HG02798 (cell line): Measurements from ENCODE around the gene TRIM29.
A peak's percentile ranks its signal among the peaks of the same experiment; 100 is the strongest.

Experiments
- ATAC-seq: cut with Tn5 transposase; IDR thresholded peaks from one replicate; pipeline ENCODE4 v1.9.1; 2021; ENCODE audit warnings: mild to moderate bottlenecking; ENCODE audit not compliant: unreplicated experiment, poor library complexity

Gene TRIM29

DNA sequence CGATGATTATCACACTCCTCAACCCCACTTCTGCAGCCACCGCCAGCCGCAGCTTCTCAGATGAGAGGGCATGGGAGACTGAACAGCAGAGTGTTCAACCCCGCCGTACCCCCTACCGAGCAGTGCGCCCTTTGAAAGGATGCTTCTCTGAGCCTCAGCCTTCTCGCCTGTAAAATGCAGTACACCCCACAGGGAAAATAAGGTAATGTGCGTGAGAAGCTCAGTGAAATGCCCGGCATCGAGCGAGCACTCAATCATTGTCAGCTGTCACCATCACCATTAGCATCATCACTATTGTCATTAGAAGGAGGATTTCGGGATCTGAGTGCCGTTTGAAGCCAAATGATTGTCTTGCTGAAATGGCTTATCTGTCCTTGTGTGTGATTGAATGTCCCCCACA lies 13.6 kb downstream of the TRIM29 start:
- ATAC-seq = no peak

DNA sequence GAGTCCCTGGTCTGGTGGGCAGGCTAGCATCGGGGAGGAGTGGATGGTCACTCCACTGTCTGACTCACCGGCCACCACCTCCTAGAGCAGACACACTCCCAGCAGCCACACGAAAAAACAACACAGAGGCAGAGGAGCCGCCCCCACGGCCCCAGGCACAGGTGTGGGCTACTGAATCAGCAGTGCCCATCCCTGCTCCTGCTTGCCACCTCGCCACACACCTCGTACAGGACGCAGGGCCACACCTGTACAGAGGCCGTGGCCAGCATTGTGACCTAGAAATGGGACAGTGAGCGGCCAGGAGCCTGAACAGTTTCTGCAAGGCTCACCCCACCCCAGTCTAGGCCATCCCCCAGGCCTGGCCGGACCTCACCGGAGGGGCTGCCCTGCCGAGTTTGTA lies 14.0 kb downstream of the TRIM29 start:
- no peak for ATAC-seq

DNA sequence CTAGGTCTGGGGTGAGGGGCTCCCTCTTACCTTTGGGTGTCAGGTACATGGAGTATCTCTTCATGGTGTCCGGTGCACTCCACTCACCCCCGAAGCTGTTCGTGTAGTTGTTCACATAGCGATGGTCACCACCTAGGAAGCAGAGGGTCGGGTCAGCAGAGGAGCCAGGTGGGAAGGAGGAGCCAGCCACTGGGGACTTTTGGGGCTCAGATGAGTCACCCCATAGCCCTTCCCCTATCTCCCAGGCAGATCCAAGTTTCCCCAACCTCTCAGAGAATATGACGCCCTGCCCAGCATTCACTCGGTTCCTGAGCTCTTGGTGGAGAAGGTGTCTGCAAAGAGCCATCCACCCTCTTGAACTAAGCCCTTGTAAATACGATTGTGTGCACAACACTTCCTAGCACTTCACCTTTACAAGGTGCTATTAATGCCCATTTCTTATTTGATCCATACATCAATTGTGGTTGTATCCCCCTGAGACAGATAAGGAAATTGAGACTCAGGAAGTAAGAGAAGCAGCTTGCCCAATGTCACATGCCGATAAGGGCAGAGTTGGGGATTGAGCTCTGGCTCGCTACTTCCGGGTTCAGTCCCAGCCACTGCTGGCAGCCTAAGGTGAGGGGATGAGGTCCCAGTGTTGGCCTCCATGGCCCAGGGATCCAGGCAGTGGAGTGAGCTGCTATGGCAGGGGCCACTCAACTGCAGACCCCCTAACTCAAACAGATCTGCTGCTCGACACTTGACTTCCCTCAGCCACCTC lies 14.8 kb downstream of the TRIM29 start:
- ATAC-seq = no peak

DNA sequence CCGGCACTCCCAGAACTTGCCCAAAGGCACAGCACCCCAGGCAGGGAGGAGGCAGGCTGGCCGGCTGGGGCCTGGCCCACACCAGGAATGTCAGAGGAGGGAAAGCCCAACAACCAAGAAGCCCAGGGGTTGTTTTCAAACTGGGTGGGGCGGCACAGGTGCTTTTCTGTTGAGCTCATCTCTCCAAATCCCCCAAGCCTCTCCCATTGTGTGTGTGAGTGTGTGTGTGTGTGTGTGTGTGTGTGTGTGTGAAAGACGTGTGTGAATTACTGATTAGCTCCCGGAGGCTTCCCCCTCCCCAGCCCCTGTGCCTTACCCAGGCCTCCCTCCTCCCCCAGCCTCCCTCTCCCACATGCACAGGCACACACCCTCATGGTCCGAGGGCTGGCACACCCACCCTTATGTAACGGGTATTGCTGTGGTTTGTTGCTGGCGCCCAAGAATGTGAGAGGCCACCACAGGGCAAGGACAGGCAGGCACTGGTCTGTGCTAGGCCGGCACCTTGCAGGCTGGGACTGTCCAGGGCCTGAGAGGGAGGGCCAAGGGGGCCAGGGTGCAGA lies 15.9 kb downstream of the TRIM29 start:
- no peak for ATAC-seq

- ATAC-seq = no peak
These were observed 16.6 kb downstream of the TRIM29 start for GRCh38 chr11:120121336-120121735.

- no peak for ATAC-seq
These were observed 17.0 kb downstream of the TRIM29 start for GRCh38 chr11:120120805-120121335.

DNA sequence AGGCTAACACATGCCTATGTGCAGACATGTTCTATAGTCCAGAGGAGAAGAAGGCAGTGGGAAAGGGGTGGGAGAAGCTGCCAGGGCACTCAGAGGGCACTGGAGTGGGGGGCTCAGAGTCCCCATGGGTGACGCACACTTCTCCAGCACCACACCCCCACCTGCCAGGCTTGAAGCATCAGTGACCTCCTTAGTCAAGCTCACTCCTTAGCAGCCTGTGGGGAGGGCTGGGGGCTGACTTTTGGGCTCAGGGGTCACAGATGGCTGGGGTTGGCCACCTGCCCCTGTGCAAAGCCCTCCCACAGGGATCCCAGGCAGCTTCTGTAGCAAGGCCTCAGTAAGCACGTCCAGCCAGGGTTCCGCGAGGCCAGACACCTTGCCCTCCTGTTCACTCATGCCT lies 18.8 kb downstream of the TRIM29 start:
- ATAC-seq = no peak

- no peak for ATAC-seq
These were observed 19.9 kb downstream of the TRIM29 start for GRCh38 chr11:120117991-120118390.

GRCh38 chr11:120116966-120117365 lies 20.9 kb downstream of the TRIM29 start:
- ATAC-seq = no peak

GRCh38 chr11:120115272-120116000 lies 22.5 kb downstream of the TRIM29 start:
- no peak for ATAC-seq

GRCh38 chr11:120112174-120112796 lies 25.6 kb downstream of the TRIM29 start:
- ATAC-seq = no peak

GRCh38 chr11:120109531-120109930 lies 28.4 kb downstream of the TRIM29 start:
- no peak for ATAC-seq

DNA sequence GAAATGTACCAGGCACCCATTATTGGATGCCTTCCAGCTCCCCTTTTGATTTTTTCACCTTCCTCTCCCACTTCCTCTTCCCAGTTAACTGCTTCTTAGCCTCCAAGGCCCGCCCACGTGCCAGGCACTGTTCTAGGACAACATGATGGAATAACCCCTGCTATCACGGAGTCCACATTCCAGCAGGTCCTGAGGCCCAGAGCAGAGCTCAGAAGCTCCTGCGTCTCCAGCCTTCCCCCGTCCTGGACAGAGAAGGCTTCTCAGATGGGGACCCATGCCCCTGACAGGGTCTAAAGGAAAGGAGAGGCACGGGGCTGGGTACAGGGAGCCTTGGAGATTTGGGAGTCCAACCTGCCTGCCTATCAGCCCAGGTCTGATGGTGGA lies 29.1 kb downstream of the TRIM29 start:
- no peak for ATAC-seq

DNA sequence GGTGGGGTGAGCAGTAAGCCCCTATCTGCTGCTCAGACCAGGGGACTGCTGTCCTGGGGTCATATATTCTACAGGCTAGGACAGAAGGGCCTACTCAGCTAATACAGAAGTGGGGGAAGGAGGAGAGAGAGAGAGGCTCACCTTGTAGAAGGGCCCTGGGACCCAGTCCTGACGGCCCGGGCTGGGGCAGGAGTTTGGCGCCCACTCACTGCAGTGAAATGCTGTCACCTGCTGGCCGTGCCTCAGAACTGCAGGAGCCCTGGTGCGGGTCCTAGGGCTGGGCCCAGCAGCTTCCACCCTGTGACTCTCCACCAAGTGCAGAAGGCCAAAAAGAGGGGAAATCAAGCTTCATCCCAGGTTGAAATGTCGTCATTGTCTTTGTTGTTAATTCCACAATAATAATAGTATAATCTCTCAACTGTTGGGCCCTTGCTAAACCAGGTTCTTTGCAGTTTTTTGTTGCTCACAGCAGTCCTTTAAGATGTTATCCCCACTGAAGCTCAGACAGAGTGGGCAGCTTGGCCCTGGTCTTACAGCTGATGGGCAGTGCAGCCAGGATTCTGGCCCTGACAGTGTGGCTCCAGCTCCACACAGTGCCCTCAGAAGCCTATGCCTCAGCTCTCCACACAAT lies 29.6 kb downstream of the TRIM29 start:
- ATAC-seq = peak; percentile 72

DNA sequence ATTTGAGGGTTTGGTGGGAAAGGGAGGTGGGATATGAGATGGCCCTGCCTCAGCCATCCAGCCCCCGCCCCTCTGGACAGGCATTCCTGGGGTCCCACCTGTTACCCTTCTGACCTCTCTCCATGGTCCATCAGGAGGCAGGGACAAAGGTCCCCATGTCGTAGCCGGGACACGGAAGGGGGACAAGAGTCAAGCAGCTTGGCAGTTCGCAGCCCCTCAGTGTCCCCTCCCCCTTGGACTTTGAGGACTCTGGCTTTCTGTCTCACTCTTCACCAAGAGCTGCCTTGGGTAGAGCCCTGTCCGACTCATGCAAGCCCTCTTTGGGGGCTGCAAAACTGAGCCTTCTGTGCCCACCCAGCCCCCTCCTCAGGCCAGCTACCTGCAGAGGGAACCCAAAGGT lies 30.2 kb downstream of the TRIM29 start:
- ATAC-seq = no peak

- no peak for ATAC-seq
These were observed 31.4 kb downstream of the TRIM29 start for GRCh38 chr11:120106354-120107150.

- ATAC-seq = no peak
These were observed 32.3 kb downstream of the TRIM29 start for GRCh38 chr11:120105576-120105975.

DNA sequence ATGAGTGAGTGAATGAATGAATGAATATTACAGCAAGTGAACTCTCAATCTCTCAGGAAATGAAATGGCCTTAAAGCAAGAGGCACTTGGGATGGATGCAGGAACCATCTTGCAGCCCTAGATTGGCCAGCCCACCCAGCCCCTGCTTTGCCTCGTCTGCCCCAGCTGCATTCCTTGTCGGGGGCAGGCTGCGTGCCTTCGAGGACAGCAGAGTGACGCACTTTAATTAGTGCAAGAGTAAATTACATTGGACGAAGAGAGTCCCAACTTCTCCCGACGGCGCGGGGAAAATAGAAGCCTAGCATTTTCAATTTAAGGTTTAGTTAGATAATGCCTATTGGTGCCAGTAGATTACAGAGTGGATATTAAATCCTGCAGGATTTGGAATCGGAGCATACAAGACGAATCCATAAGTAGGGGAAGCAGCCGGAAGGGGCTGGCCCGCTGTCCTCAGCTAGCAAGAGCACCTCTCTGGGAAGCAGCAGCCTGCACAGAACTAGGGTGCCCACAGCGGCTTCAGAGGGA lies 33.8 kb downstream of the TRIM29 start:
- no peak for ATAC-seq

- ATAC-seq = no peak
These were observed 35.1 kb downstream of the TRIM29 start for GRCh38 chr11:120102864-120103122.
